SK-N-SH treated with all-trans-retinoic acid at 6 μM for 48 hours (cell line): ENCODE data around the gene LRPPRC.
A peak's percentile ranks its signal among the peaks of the same experiment; 100 is the strongest.
"Not testable (repeated sequence)": the region's sequence is repeated elsewhere in the genome, so short reads cannot be mapped to it uniquely, and the experiment has no call there.

Experiments used
- ATAC-seq: fragments of 200-7000 bp; cut with Tn5 transposase; 3 replicates; pipeline ENCODE4 v1.9.1; 2020; ENCODE audit warnings: mild to moderate bottlenecking, moderate library complexity
- ARNTL ChIP-seq: fragments of 450-650 bp; formaldehyde crosslinking; IDR thresholded peaks from 2 replicates; pipeline ENCODE4 v1.5.0; 2020; ENCODE audit warnings: low read depth, mild to moderate bottlenecking, moderate library complexity, borderline replicate concordance
- BACH2 ChIP-seq: fragments of 250-450 bp; sonication (Bioruptor Pico); IDR thresholded peaks from 2 replicates; pipeline ENCODE4 v1.9.0; 2021; ENCODE audit warnings: mild to moderate bottlenecking, borderline replicate concordance
- CREB5 ChIP-seq: fragments of 250-450 bp; sonication (Bioruptor Pico); IDR thresholded peaks from 2 replicates; pipeline ENCODE4 v1.5.1; 2020; ENCODE audit warnings: low read depth, mild to moderate bottlenecking, moderate library complexity
- CSRNP3 ChIP-seq: fragments of 250-450 bp; sonication (Bioruptor Pico); IDR thresholded peaks from 2 replicates; pipeline ENCODE4 v1.5.1; 2021; ENCODE audit warnings: mild to moderate bottlenecking, moderate library complexity
- ESRRG ChIP-seq: fragments of 250-450 bp; sonication (Bioruptor Pico); IDR thresholded peaks from 2 replicates; pipeline ENCODE4 v1.6.1; 2021; ENCODE audit warnings: mild to moderate bottlenecking
- GLIS3 ChIP-seq: fragments of 250-450 bp; sonication (Bioruptor Pico); IDR thresholded peaks from 2 replicates; pipeline ENCODE4 v1.5.0; 2020; ENCODE audit warnings: mild to moderate bottlenecking, moderate library complexity
- PATZ1 ChIP-seq: fragments of 250-450 bp; sonication (Bioruptor Pico); IDR thresholded peaks from 2 replicates; pipeline ENCODE4 v1.8.0; 2020; ENCODE audit warnings: mild to moderate bottlenecking, moderate library complexity, borderline replicate concordance
- POU6F1 ChIP-seq: fragments of 250-450 bp; sonication (Bioruptor Pico); IDR thresholded peaks from 2 replicates; pipeline ENCODE4 v1.8.0; 2021; ENCODE audit warnings: low read depth, mild to moderate bottlenecking, moderate library complexity, borderline replicate concordance
- PPARA ChIP-seq: fragments of 250-450 bp; sonication (Bioruptor Pico); IDR thresholded peaks from 2 replicates; pipeline ENCODE4 v1.5.0; 2020; ENCODE audit warnings: mild to moderate bottlenecking, borderline replicate concordance
- RARB ChIP-seq: fragments of 250-450 bp; sonication (Bioruptor Pico); IDR thresholded peaks from 2 replicates; pipeline ENCODE4 v1.8.0; 2021; ENCODE audit warnings: mild to moderate bottlenecking, moderate library complexity
- SNAI2 ChIP-seq: fragments of 250-450 bp; sonication (Bioruptor Pico); IDR thresholded peaks from 2 replicates; pipeline ENCODE4 v1.5.0; 2020; ENCODE audit warnings: mild to moderate bottlenecking, moderate library complexity
- TCF4 ChIP-seq: fragments of 250-450 bp; sonication (Bioruptor Pico); IDR thresholded peaks from 2 replicates; pipeline ENCODE4 v1.8.0; 2021; ENCODE audit warnings: mild to moderate bottlenecking, moderate library complexity, borderline replicate concordance
- TOX ChIP-seq: fragments of 250-450 bp; sonication (Bioruptor Pico); IDR thresholded peaks from 2 replicates; pipeline ENCODE4 v1.8.0; 2021; ENCODE audit warnings: mild to moderate bottlenecking, moderate library complexity, borderline replicate concordance
- TSHZ2 ChIP-seq: fragments of 250-450 bp; sonication (Bioruptor Pico); IDR thresholded peaks from 2 replicates; pipeline ENCODE4 v1.5.0; 2020; ENCODE audit warnings: mild to moderate bottlenecking, moderate library complexity
- ZC3H10 ChIP-seq: fragments of 250-450 bp; sonication (Bioruptor Pico); IDR thresholded peaks from 2 replicates; pipeline ENCODE4 v1.5.1; 2021; ENCODE audit warnings: mild to moderate bottlenecking, moderate library complexity
- ZFP3 ChIP-seq: fragments of 250-450 bp; sonication (Bioruptor Pico); IDR thresholded peaks from 2 replicates; pipeline ENCODE4 v1.5.0; 2020; ENCODE audit warnings: mild to moderate bottlenecking, moderate library complexity
- ZNF565 ChIP-seq: fragments of 450-650 bp; formaldehyde crosslinking; conservative IDR thresholded peaks from 2 replicates; pipeline ENCODE4 v1.5.0; 2020; ENCODE audit warnings: low read depth, mild to moderate bottlenecking, moderate library complexity
- ZNF8 ChIP-seq: fragments of 450-650 bp; formaldehyde crosslinking; IDR thresholded peaks from 2 replicates; pipeline ENCODE4 v1.5.0; 2020; ENCODE audit warnings: mild to moderate bottlenecking, moderate library complexity

LRPPRC gene

GRCh38 chr2:44016282-44016681 lies 20.5 kb upstream of the LRPPRC start:
- TF ChIP-seq ZNF565 (CRISPR knock-in tag) (no peak), RARB (CRISPR knock-in tag) (no peak), SNAI2 (CRISPR knock-in tag) (0 out of 2 replicates have a peak, but pooled peaks have one; percentile 53), ZFP3 (peak; percentile 34; the same call in 1 of the 2 replicates)
- TF ChIP-seq, all 23 proteins: peak for 2
- peak; percentile 64; the same call in 2 of the 3 replicates for ATAC-seq

- no peak for TF ChIP-seq PPARA (CRISPR knock-in tag)
- TF ChIP-seq RARB (CRISPR knock-in tag): no peak
- no peak for TF ChIP-seq ARNTL (CRISPR knock-in tag)
- TF ChIP-seq TOX: no peak
- no peak for TF ChIP-seq ZNF8 (CRISPR knock-in tag)
- TF ChIP-seq TSHZ2 (CRISPR knock-in tag): no peak
- TF ChIP-seq GLIS3 (CRISPR knock-in tag): no peak
- TF ChIP-seq ZFP3: no peak
- no peak for TF ChIP-seq PATZ1 (CRISPR knock-in tag)
- no peak for TF ChIP-seq ZC3H10 (CRISPR knock-in tag)
- TF ChIP-seq SNAI2 (CRISPR knock-in tag): no peak
- no peak for ATAC-seq
Measured at GRCh38 chr2:44015239-44015638, 19.4 kb upstream of the LRPPRC start.

GRCh38 chr2:44013205-44013604 lies 17.4 kb upstream of the LRPPRC start:
- ATAC-seq: not testable (repeated sequence)

GRCh38 chr2:44010266-44010665 lies 14.5 kb upstream of the LRPPRC start:
- TF ChIP-seq ZNF565 (CRISPR knock-in tag) (no peak), ARNTL (CRISPR knock-in tag) (no peak), BACH2 (CRISPR knock-in tag) (no peak), RARB (CRISPR knock-in tag) (no peak), POU6F1 (CRISPR knock-in tag) (no peak), ZC3H10 (CRISPR knock-in tag) (no peak), TSHZ2 (CRISPR knock-in tag) (no peak), ESRRG (CRISPR knock-in tag) (no peak), CREB5 (CRISPR knock-in tag) (no peak), CSRNP3 (CRISPR knock-in tag) (no peak), TCF4 (CRISPR knock-in tag) (no peak), GLIS3 (CRISPR knock-in tag) (no peak)
- ATAC-seq: no peak
